Natural killer cell (primary cell): ENCODE results near the gene ABCC11. TPM values are rescaled to one million over a fixed set of nuclear protein-coding genes. Genes with fewer than 3 reads are reported as not detected.

Experiments
- ATAC-seq, 3 donors: fragments of 150-1000 bp in 2 of 3; fragments of 200-7000 bp in 1 of 3; cut with Tn5 transposase; 1 replicate in 1 of 3; 2 replicates in 2 of 3; pipeline ENCODE4 v1.10.0; 2021; ENCODE audit warnings: mild to moderate bottlenecking in 2 of 3, moderate library complexity in 2 of 3
- DNase-seq, 2 donors: peaks; one replicate each; pipeline versions ENCODE4 v3.0.0 to v3.0.0-alpha.2; 2013 to 2021; ENCODE audit warnings: mixed read lengths in 1 of 2
- H3K27ac ChIP-seq: one replicate; pipeline ENCODE4 v1.5.1; 2013; ENCODE audit warnings: mild to moderate bottlenecking, low read length
- H3K27me3 ChIP-seq: one replicate; pipeline ENCODE4 v1.6.1; 2013; ENCODE audit warnings: low read length; ENCODE audit not compliant: control insufficient read depth, insufficient read depth
- H3K36me3 ChIP-seq: one replicate; pipeline ENCODE4 v1.6.1; 2013; ENCODE audit warnings: low read length; ENCODE audit not compliant: control insufficient read depth, insufficient read depth
- H3K4me1 ChIP-seq: one replicate; pipeline ENCODE4 v1.6.1; 2013; ENCODE audit warnings: low read length; ENCODE audit not compliant: control insufficient read depth, insufficient read depth
- H3K4me3 ChIP-seq: one replicate; pipeline ENCODE4 v1.5.1; 2013; ENCODE audit warnings: low read length
- H3K9me3 ChIP-seq: one replicate; pipeline ENCODE4 v1.6.1; 2013; ENCODE audit warnings: low read length; ENCODE audit not compliant: control insufficient read depth, insufficient read depth
- H3K27ac Mint-ChIP-seq, 2 donors: one replicate each; pipeline ENCODE4 v1.8.0; 2022; ENCODE audit warnings: mild to moderate bottlenecking in 2 of 2, mixed read lengths in 2 of 2, moderate library complexity in 1 of 2
- H3K27me3 Mint-ChIP-seq, 2 donors: one replicate each; pipeline ENCODE4 v1.8.0; 2022; ENCODE audit warnings: low read depth in 2 of 2, mixed read lengths in 2 of 2
- H3K36me3 Mint-ChIP-seq: one replicate; pipeline ENCODE4 v1.8.0; 2022; ENCODE audit warnings: mixed read lengths
- H3K4me1 Mint-ChIP-seq, 2 donors: one replicate each; pipeline ENCODE4 v1.8.0; 2022; ENCODE audit warnings: mixed read lengths in 2 of 2
- H3K4me3 Mint-ChIP-seq: one replicate; pipeline ENCODE4 v1.8.0; 2022; ENCODE audit warnings: mild to moderate bottlenecking, moderate library complexity, mixed read lengths
- H3K9me3 Mint-ChIP-seq, 2 donors: one replicate each; pipeline ENCODE4 v1.8.0; 2022; ENCODE audit warnings: mixed read lengths in 2 of 2
- CTCF ChIP-seq: fragments of 200-600 bp; IDR thresholded peaks from one replicate; pipeline ENCODE4 v1.8.0; 2022; ENCODE audit warnings: antibody characterized with exemption
- WGBS: methylation state at CpG from one replicate; pipeline ENCODE4 v1.1.7; 2013; ENCODE audit warnings: missing lambda C conversion rate; ENCODE audit not compliant: insufficient coverage; 5-methylcytosine and 5-hydroxymethylcytosine counted together
- intact Hi-C: fragments of 100-400 bp; cut with micrococcal nuclease; formaldehyde crosslinking; loops from one replicate; pipeline ENCODE4 v1.14.2; 2022
- total RNA-seq, 4 donors: library from RNA; stranded (reverse); fragments of 120-200 nt in 1 of 4; gene quantifications; one replicate each; pipeline versions ENCODE4 v1.2.3 to v1.2.4, GENCODE V29; 2013 to 2022

ABCC11 gene
- total RNA-seq, 3 donors from 2014 or later (not counting 1 experiment from before 2014, with no cell fraction given), result 0.20 to 0.30 TPM; not detected in 1

GRCh38 chr16:48165961-48166578 lies 81.3 kb downstream of the ABCC11 start:
- H3K27me3 ChIP-seq, result no peaks in the 10 kb centered on the region
- TF ChIP-seq CTCF, result no peak
- H3K27ac Mint-ChIP-seq, result no peak overlapping the region
- H3K27ac ChIP-seq, result no peak overlapping the region
- peaks cover 5 to 6% of the 10 kb centered on the region in 2 donors for H3K4me1 Mint-ChIP-seq
- H3K4me3 Mint-ChIP-seq, result no peak overlapping the region
- no peak for DNase-seq
- no peaks in the 10 kb centered on the region for H3K36me3 ChIP-seq
- peaks cover 4 to 16% of the 10 kb centered on the region in 2 donors for H3K27me3 Mint-ChIP-seq
- no peaks in the 10 kb centered on the region for H3K9me3 Mint-ChIP-seq
- H3K36me3 Mint-ChIP-seq, result no peaks in the 10 kb centered on the region
- no peaks in the 10 kb centered on the region for H3K9me3 ChIP-seq
- H3K4me3 ChIP-seq, result no peak overlapping the region
- no peak for ATAC-seq
- 89% methylated on average over 3 of the region's 4 CpGs for WGBS
- peaks cover 3% of the 10 kb centered on the region for H3K4me1 ChIP-seq
- intact Hi-C loops, result loop anchor here (2.0 to 10.0 kb wide), 4 partner anchors 1025 to 1311 kb away; no protein-coding TSS in a partner anchor

DNA sequence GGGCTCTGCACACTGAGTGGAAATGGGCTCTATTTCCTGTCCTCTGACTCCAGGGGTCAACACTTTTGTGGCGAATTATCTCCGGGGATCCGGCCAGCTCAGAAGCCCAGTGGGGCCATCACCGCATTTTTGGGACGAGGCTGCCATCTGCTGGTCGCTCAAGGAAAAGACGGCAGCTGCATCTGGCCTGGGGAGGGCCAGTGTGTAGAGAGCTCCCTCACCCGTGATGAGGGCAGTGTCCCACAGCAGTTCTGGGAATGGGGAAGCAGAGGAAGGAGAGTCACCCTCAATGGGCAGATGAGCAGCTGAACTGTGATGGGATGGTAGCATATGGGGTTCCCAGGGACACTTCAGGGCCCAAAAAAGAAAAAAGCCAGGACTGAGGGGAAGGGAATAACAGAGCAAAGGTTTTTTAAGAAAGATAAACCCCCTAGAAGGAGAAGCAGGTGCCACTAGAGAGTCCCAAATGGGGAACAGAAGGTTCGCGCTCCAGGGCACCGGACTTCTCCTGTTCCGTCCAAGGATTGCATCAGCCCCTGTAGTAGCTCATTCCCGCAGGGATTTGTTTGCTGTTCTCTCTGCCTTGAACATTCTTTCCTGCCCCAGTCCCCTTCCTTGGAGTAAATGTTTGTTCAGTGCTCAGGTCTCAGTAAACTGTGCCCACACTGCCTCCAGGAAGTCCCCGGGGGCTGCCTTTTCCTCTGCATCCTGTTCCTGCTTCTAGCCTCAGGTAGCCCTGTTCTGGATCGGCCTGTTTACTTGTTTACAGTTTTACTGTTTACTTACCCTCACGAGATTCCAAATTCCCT lies 82.2 kb downstream of the ABCC11 start:
- Mint-ChIP-seq H3K27me3 (peaks cover 4 to 17% of the 10 kb centered on the region in 2 donors), H3K27ac (no peak overlapping the region), H3K4me3 (no peak overlapping the region), H3K9me3 (no peaks in the 10 kb centered on the region), H3K4me1 (peaks cover 5 to 6% of the 10 kb centered on the region in 2 donors), H3K36me3 (no peaks in the 10 kb centered on the region)
- intact Hi-C loops, result loop anchor here (2.0 to 10.0 kb wide), 4 partner anchors 1024 to 1310 kb away; no protein-coding TSS in a partner anchor
- DNase-seq (peak; percentile 60 to 78), ATAC-seq (peak; percentile 76 to 90 (median 83))
- 31% methylated on average over 15 of the region's 16 CpGs for whole genome bisulfite sequencing
- H3K36me3 ChIP-seq, result no peaks in the 10 kb centered on the region
- H3K4me1 ChIP-seq, result peaks cover 3% of the 10 kb centered on the region
- H3K27me3 ChIP-seq, result no peaks in the 10 kb centered on the region
- H3K9me3 ChIP-seq, result no peaks in the 10 kb centered on the region
- no peak overlapping the region for H3K27ac ChIP-seq
- H3K4me3 ChIP-seq, result no peak overlapping the region
- TF ChIP-seq CTCF, result peak; percentile 69

- H3K27me3 Mint-ChIP-seq, result peaks cover 4 to 17% of the 10 kb centered on the region in 2 donors
- DNase-seq, result no peak
- H3K36me3 Mint-ChIP-seq, result no peaks in the 10 kb centered on the region
- no peak overlapping the region for H3K4me3 Mint-ChIP-seq
- H3K27ac Mint-ChIP-seq, result no peak overlapping the region
- Histone ChIP-seq H3K4me1 (peaks cover 3% of the 10 kb centered on the region), H3K27ac (no peak overlapping the region), H3K9me3 (no peaks in the 10 kb centered on the region), H3K27me3 (no peaks in the 10 kb centered on the region), H3K36me3 (no peaks in the 10 kb centered on the region), H3K4me3 (no peak overlapping the region)
- no peaks in the 10 kb centered on the region for H3K9me3 Mint-ChIP-seq
- peaks cover 5 to 6% of the 10 kb centered on the region in 2 donors for H3K4me1 Mint-ChIP-seq
- intact Hi-C loops, result loop anchor here (10.0 kb wide), 1 partner anchor 1308 kb away; no protein-coding TSS in a partner anchor
- TF ChIP-seq CTCF, result no peak
- WGBS, result 84% methylated on average over 9 of the region's 9 CpGs
- no peak for ATAC-seq
Observed at GRCh38 chr16:48162839-48163410, 84.4 kb downstream of the ABCC11 start.
